H1 (cell line): ENCODE measurements around the gene FARS2. TPM values are rescaled to one million over a fixed set of nuclear protein-coding genes. Genes with fewer than 3 reads are reported as not detected.

Source experiments
- CTCF ChIA-PET: fragments of 300-600 bp; sonication (Branson Sonifier 250); formaldehyde crosslinking; loops from one replicate; lab custom pipeline; 2021; ENCODE audit not compliant: partially characterized antibody; lab: Charles Lee
- POLR2A ChIA-PET: fragments of 300-600 bp; sonication (Branson Sonifier 250); formaldehyde crosslinking; loops from one replicate; lab custom pipeline; 2021; ENCODE audit warnings: inconsistent platforms; ENCODE audit not compliant: partially characterized antibody; lab: Charles Lee
- DNase-seq, 2 experiments: peaks; one replicate each; pipeline versions ENCODE4 v3.0.0 to v3.0.0-alpha.2; 2010 to 2022; ENCODE audit warnings: low spot score in 2 of 2, low read depth in 1 of 2, mixed read lengths in 1 of 2
- FAIRE-seq: peaks from 2 replicates; lab custom pipeline; 2011; peaks lifted over from hg19 to GRCh38; lab: Jason Lieb, UNC
- H2AFZ ChIP-seq: 2 replicates; pipeline ENCODE4 v1.8.1; 2012; ENCODE audit warnings: low read length, inconsistent platforms
- H2AK5ac ChIP-seq: 2 replicates; pipeline ENCODE4 v1.6.1; 2013; ENCODE audit warnings: low read depth, low read length
- H2BK120ac ChIP-seq: replicated peaks from 2 replicates; pipeline ENCODE3; 2013; ENCODE audit warnings: low read depth, low read length, inconsistent platforms
- H2BK12ac ChIP-seq: 2 replicates; pipeline ENCODE4 v1.6.1; 2013; ENCODE audit warnings: low read depth, low read length
- H2BK15ac ChIP-seq: 2 replicates; pipeline ENCODE4 v1.6.1; 2013; ENCODE audit warnings: low read length
- H2BK20ac ChIP-seq: 2 replicates; pipeline ENCODE4 v1.6.1; 2013; ENCODE audit warnings: low read length
- H2BK5ac ChIP-seq: 2 replicates; pipeline ENCODE4 v1.6.1; 2013; ENCODE audit warnings: low read depth, low read length
- H3K14ac ChIP-seq: 2 replicates; pipeline ENCODE4 v1.6.1; 2013; ENCODE audit warnings: inconsistent platforms; ENCODE audit not compliant: insufficient read length
- H3K18ac ChIP-seq: 2 replicates; pipeline ENCODE4 v1.6.1; 2013; ENCODE audit warnings: low read length; ENCODE audit errors: extremely low read depth
- H3K23ac ChIP-seq: 2 replicates; pipeline ENCODE4 v1.6.1; 2013; ENCODE audit warnings: inconsistent platforms; ENCODE audit not compliant: insufficient read length
- H3K23me2 ChIP-seq: 2 replicates; pipeline ENCODE4 v1.6.1; 2013; ENCODE audit warnings: low read depth, low read length
- H3K27ac ChIP-seq: 2 replicates; pipeline ENCODE4 v1.6.1; 2011; ENCODE audit warnings: low read depth, low read length, inconsistent platforms
- H3K27me3 ChIP-seq, 4 experiments: replicated peaks in 1 of 4; 1 replicate in 1 of 4; 2 replicates in 3 of 4; pipeline versions ENCODE4 v1.6.1 to v1.8.1; 2011 to 2013; ENCODE audit warnings: low read length in 3 of 4, mild to moderate bottlenecking in 3 of 4, inconsistent platforms in 2 of 4, mixed read lengths in 2 of 4, moderate library complexity in 1 of 4; ENCODE audit not compliant: control insufficient read depth in 3 of 4, insufficient read depth in 3 of 4; ENCODE audit errors: extremely low read depth in 1 of 4
- H3K36me3 ChIP-seq, 4 experiments: 2 replicates each; pipeline versions ENCODE4 v1.6.1 to v1.8.1; 2011 to 2013; ENCODE audit warnings: mild to moderate bottlenecking in 4 of 4, low read length in 3 of 4, moderate library complexity in 2 of 4, control low read depth in 1 of 4, inconsistent platforms in 1 of 4; ENCODE audit not compliant: insufficient read depth in 4 of 4, control insufficient read depth in 2 of 4
- H3K4ac ChIP-seq: replicated peaks from 2 replicates; pipeline ENCODE3; 2013; ENCODE audit warnings: low read length, low read depth, mixed read lengths, inconsistent platforms; ENCODE audit not compliant: insufficient read length
- H3K4me1 ChIP-seq, 4 experiments: replicated peaks in 1 of 4; 1 replicate in 1 of 4; 2 replicates in 3 of 4; pipeline versions ENCODE4 v1.6.1 to v1.8.1; 2011 to 2013; ENCODE audit warnings: low read length in 3 of 4, inconsistent platforms in 2 of 4, mixed read lengths in 1 of 4; ENCODE audit not compliant: insufficient read depth in 4 of 4, control insufficient read depth in 3 of 4
- H3K4me2 ChIP-seq, 2 experiments: 2 replicates each; pipeline versions ENCODE4 v1.6.1 to v1.8.1; 2011 to 2013; ENCODE audit warnings: low read depth in 2 of 2, low read length in 2 of 2, control low read depth in 1 of 2, inconsistent platforms in 1 of 2, mild to moderate bottlenecking in 1 of 2; ENCODE audit not compliant: insufficient read depth in 1 of 2
- H3K4me3 ChIP-seq, 4 experiments: fragments of 200-600, 300-600 bp in 1 of 4; sonication (generic), shearing (Covaris generic), sonication (Bioruptor Twin) in 1 of 4; 2 replicates each; pipeline versions ENCODE4 v1.5.1 to v1.8.1; 2011 to 2016; ENCODE audit warnings: low read length in 4 of 4, low read depth in 3 of 4, control low read depth in 2 of 4, inconsistent platforms in 2 of 4, mild to moderate bottlenecking in 2 of 4, mixed read lengths in 1 of 4, moderate library complexity in 1 of 4; ENCODE audit not compliant: insufficient read depth in 2 of 4; ENCODE audit errors: extremely low read depth in 1 of 4
- H3K56ac ChIP-seq: replicated peaks from 2 replicates; pipeline ENCODE3; 2013; ENCODE audit warnings: low read depth, mild to moderate bottlenecking, mixed read lengths, low read length, inconsistent platforms; ENCODE audit not compliant: insufficient read length
- H3K79me1 ChIP-seq: 2 replicates; pipeline ENCODE4 v1.6.1; 2013; ENCODE audit warnings: low read depth, low read length, control low read depth
- H3K79me2 ChIP-seq, 2 experiments: 2 replicates each; pipeline versions ENCODE4 v1.6.1 to v1.8.1; 2012 to 2013; ENCODE audit warnings: low read length in 2 of 2, mild to moderate bottlenecking in 2 of 2, inconsistent platforms in 1 of 2; ENCODE audit not compliant: insufficient read depth in 2 of 2, control insufficient read depth in 1 of 2
- H3K9ac ChIP-seq, 4 experiments: replicated peaks in 1 of 4; 1 replicate in 1 of 4; 2 replicates in 3 of 4; pipeline versions ENCODE4 v1.6.1 to v1.8.1; 2011 to 2013; ENCODE audit warnings: low read depth in 3 of 4, low read length in 3 of 4, control low read depth in 2 of 4, mild to moderate bottlenecking in 2 of 4, moderate library complexity in 2 of 4, inconsistent platforms in 1 of 4; ENCODE audit errors: extremely low read depth in 1 of 4
- H3K9me3 ChIP-seq, 2 experiments: 2 replicates each; pipeline versions ENCODE4 v1.6.1 to v1.8.1; 2012 to 2013; ENCODE audit warnings: mild to moderate bottlenecking in 2 of 2, moderate library complexity in 2 of 2, control low read depth in 1 of 2, inconsistent platforms in 1 of 2, low read depth in 1 of 2, low read length in 1 of 2, mixed read lengths in 1 of 2; ENCODE audit not compliant: insufficient read depth in 2 of 2
- H4K20me1 ChIP-seq, 2 experiments: replicated peaks in 1 of 2; 2 replicates each; pipeline versions ENCODE3 to v1.8.1; 2011 to 2013; ENCODE audit warnings: inconsistent platforms in 2 of 2, low read length in 2 of 2, mild to moderate bottlenecking in 1 of 2; ENCODE audit not compliant: insufficient read depth in 2 of 2, control insufficient read depth in 1 of 2
- H4K5ac ChIP-seq: 2 replicates; pipeline ENCODE4 v1.6.1; 2013; ENCODE audit warnings: low read length, low read depth, mixed read lengths, inconsistent platforms; ENCODE audit not compliant: insufficient read length
- H4K8ac ChIP-seq: 2 replicates; pipeline ENCODE4 v1.8.0; 2013; ENCODE audit warnings: mild to moderate bottlenecking, moderate library complexity, low read length, inconsistent platforms; ENCODE audit not compliant: insufficient read depth; ENCODE audit errors: extremely low read depth
- H4K91ac ChIP-seq: replicated peaks from 2 replicates; pipeline ENCODE3; 2013; ENCODE audit warnings: low read length, mixed read lengths, inconsistent platforms; ENCODE audit not compliant: insufficient read length
- RAD21 ChIP-seq, 2 experiments: IDR thresholded peaks in 1 of 2; conservative IDR thresholded peaks in 1 of 2; 2 replicates each; pipeline ENCODE4 v1.6.1; 2011; ENCODE audit warnings: low read depth in 2 of 2, low read length in 2 of 2, improper control_type of control experiment in 1 of 2, inconsistent platforms in 1 of 2, mild to moderate bottlenecking in 1 of 2, moderate library complexity in 1 of 2
- WGBS, 2 experiments: shearing (Covaris generic) in 1 of 2; methylation state at CpG; one replicate each; pipeline versions ENCODE4 v1.1.6 to v1.1.7; 2013 to 2015; ENCODE audit warnings: low lambda C conversion rate in 2 of 2, mixed read lengths in 2 of 2, inconsistent platforms in 1 of 2, low coverage in 1 of 2, missing lambda C conversion rate in 1 of 2; ENCODE audit not compliant: insufficient replicate concordance in 2 of 2, insufficient coverage in 1 of 2, insufficient read length in 1 of 2; ENCODE audit errors: extremely low coverage in 1 of 2, missing lambda C conversion rate in 1 of 2; 5-methylcytosine and 5-hydroxymethylcytosine counted together
- polyA plus RNA-seq, 7 experiments: library from polyadenylated mRNA; depleted of rRNA in 3 of 7; stranded (reverse) in 5 of 7; unstranded in 2 of 7; fragments of >200 nt in 5 of 7; fragments of 200-250 nt in 2 of 7; gene quantifications; 1 replicate in 5 of 7; 2 replicates in 1 of 7; 4 replicates in 1 of 7; pipeline versions ENCODE4 v1.2.1 to v1.2.3, GENCODE V29; 2011 to 2013; ENCODE audit warnings: missing spikeins in 2 of 7, mixed read lengths in 2 of 7
- total RNA-seq: library from RNA; stranded (reverse); fragmentation: NEBNext Ultra II Directional; extraction: Animal tissue kit (Norgen Biotek cat#: 25700); gene quantifications from 2 replicates; pipeline ENCODE4 v1.2.1, GENCODE V29; 2021
- TF ChIP-seq, protein P1 (sequence below), 3 experiments: IDR thresholded peaks; 1 replicate in 2 of 3; 2 replicates in 1 of 3; pipeline versions ENCODE4 v1.5.1 to v1.6.1; 2011; ENCODE audit warnings: low read length in 3 of 3, mild to moderate bottlenecking in 3 of 3, inconsistent platforms in 2 of 3, low read depth in 1 of 3, moderate library complexity in 1 of 3; ENCODE audit not compliant: insufficient read depth in 1 of 3; ENCODE audit errors: control extremely low read depth in 1 of 3

The FARS2 gene
- total and polyA plus RNA-seq, 2 of the 8 experiments (the other 6 are each of a cell fraction or from before 2014, with no cell fraction given): 11.7 to 14.4 TPM

- H2BK20ac ChIP-seq: no peak overlapping the region
- no peaks in the 10 kb centered on the region for H3K9me3 ChIP-seq
- no peak overlapping the region for H4K91ac ChIP-seq
- no peak overlapping the region for H4K5ac ChIP-seq
- FAIRE-seq: no peak
- no peak overlapping the region for H3K23ac ChIP-seq
- no peak overlapping the region for H3K4me3 ChIP-seq
- DNase-seq: no peak
- no peak overlapping the region for H3K27ac ChIP-seq
- H2BK15ac ChIP-seq: no peak overlapping the region
- ChIA-PET POLR2A (no interaction called here), CTCF (interaction anchor here (0.6 kb wide), 2 partner anchors 11 to 430 kb away, joined by 3 read pairs; no protein-coding TSS in a partner anchor)
- no peak overlapping the region for H3K9ac ChIP-seq
- no peak overlapping the region for H2BK5ac ChIP-seq
- H3K4me2 ChIP-seq: no peak overlapping the region
- no peaks in the 10 kb centered on the region; a peak in 1 of 4 replicates for H3K79me2 ChIP-seq
- no peak overlapping the region for H3K18ac ChIP-seq
- no peaks in the 10 kb centered on the region for H3K23me2 ChIP-seq
- H3K56ac ChIP-seq: no peak overlapping the region
- no peak overlapping the region for H2AFZ ChIP-seq
- peaks cover 0 to 4% of the 10 kb centered on the region in 2 experiments for H4K20me1 ChIP-seq
- H3K79me1 ChIP-seq: no peaks in the 10 kb centered on the region; the same call in 1 of the 2 replicates
- no peak overlapping the region for H3K14ac ChIP-seq
- H3K4me1 ChIP-seq: no peaks in the 10 kb centered on the region
- no peak overlapping the region for H2AK5ac ChIP-seq
- no peak overlapping the region for H3K4ac ChIP-seq
- no peak overlapping the region for H2BK120ac ChIP-seq
- H3K36me3 ChIP-seq: no peaks in the 10 kb centered on the region
- WGBS, 2 experiments: 47% methylated on average over 1 of the region's 1 CpG; no CpG with 5 or more reads in 1 of the 2 experiments
- no peak overlapping the region for H4K8ac ChIP-seq
- no peaks in the 10 kb centered on the region for H3K27me3 ChIP-seq
- H2BK12ac ChIP-seq: no peak overlapping the region
- peak in 1 of 2 experiments; percentile 36; a peak in 2 of 4 replicates for TF ChIP-seq RAD21 (IDR thresholded peaks at IDR 0.05 in 1 of 2, conservative IDR thresholded peaks at IDR 0.05 in 1 of 2; ENCODE audit: low read depth in 2 of 2, low read length in 2 of 2)
- TF ChIP-seq, protein P1, sequence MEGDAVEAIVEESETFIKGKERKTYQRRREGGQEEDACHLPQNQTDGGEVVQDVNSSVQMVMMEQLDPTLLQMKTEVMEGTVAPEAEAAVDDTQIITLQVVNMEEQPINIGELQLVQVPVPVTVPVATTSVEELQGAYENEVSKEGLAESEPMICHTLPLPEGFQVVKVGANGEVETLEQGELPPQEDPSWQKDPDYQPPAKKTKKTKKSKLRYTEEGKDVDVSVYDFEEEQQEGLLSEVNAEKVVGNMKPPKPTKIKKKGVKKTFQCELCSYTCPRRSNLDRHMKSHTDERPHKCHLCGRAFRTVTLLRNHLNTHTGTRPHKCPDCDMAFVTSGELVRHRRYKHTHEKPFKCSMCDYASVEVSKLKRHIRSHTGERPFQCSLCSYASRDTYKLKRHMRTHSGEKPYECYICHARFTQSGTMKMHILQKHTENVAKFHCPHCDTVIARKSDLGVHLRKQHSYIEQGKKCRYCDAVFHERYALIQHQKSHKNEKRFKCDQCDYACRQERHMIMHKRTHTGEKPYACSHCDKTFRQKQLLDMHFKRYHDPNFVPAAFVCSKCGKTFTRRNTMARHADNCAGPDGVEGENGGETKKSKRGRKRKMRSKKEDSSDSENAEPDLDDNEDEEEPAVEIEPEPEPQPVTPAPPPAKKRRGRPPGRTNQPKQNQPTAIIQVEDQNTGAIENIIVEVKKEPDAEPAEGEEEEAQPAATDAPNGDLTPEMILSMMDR (IDR thresholded peaks at IDR 0.05; ENCODE audit: control extremely low read depth in 1 of 3, insufficient read depth in 1 of 3, low read depth in 1 of 3, low read length in 3 of 3): peak in 2 of 3 experiments; percentile 3 to 50; a peak in 2 of 4 replicates
Observed at GRCh38 chr6:5398530-5398929, 137.2 kb downstream of the FARS2 start.
